CD4-positive, alpha-beta T cell treated with Interleukin-2 at 100 ng/mL for 4 hours (primary cell): Measurements from ENCODE around the gene PDZRN4.

ENCODE experiments used
- DNase-seq: peaks from one replicate; pipeline ENCODE4 v3.0.0-alpha.2; 2020; ENCODE audit warnings: low spot score

The PDZRN4 gene

DNA sequence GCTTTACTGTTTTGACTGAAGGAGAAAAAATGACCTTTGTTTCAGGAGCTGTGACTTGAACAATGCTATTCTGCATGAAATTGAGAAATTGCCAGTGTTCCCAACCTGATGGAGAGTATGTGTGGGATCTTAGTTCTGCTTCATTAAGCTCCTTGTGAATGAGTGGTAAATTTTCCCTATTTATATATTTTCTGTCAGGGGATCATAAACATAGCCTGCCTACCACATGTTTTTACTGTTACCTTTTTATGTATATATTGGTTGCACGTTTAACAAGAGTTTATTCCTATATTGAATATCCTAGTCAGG is 271.7 kb downstream of the PDZRN4 start:
- DNase-seq = no peak

DNA sequence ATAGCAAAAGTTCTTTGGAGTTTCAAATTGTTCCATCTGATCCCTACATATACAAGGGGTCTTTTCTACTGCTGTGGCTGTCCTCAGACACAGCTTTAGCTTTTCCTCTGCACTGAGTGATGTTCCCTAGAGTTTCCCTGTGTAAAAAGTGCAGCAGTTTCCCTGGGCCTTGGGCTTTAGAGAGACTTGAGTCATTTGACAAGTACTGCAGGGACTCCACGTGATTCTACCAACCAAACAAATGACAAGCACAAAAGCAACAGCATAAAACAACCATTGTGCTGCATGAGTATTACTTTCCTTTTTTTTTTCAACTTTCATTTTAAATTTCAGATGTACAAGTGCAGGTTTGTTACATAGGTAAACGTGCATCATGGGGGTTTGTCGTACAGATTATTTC is 272.8 kb downstream of the PDZRN4 start:
- DNase-seq = no peak

DNA sequence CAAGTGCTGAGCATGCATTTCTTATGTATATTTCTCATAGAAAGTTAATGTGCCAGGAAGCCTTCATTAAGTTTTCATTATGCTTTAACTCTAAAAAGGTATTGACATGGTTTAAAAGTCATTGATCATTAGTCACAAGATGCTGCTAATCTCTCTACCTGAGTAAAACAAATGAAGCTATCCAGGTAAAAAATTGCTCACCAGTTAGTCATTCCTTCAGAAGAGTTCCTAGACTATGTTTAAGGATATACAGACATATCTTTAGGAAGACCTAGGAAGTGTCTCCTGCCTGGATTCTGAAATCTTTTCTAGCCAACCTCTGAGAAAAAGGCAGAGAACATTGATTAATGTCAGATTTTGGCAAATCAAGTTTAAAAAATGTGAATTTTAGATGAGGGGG is 274.2 kb downstream of the PDZRN4 start:
- DNase-seq = no peak

DNA sequence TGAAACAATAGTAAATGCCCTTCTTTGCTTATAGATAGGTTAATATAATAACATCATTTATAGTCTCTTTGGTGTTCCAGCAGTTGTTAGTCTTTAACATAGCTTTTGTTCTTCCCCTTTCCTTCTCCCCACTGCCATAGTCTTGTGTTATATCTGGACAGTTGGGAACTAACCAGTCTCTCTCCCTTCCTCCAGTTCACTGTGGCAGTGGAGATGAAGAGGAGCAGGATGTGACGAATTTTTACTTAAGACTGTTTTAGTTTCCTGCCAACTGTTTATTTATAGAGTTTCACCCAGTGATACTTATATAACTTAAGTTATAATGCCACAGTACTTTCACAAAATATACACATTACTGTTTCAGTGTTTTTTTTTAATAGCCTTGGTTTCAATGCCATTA is 277.4 kb downstream of the PDZRN4 start:
- DNase-seq = no peak

DNA sequence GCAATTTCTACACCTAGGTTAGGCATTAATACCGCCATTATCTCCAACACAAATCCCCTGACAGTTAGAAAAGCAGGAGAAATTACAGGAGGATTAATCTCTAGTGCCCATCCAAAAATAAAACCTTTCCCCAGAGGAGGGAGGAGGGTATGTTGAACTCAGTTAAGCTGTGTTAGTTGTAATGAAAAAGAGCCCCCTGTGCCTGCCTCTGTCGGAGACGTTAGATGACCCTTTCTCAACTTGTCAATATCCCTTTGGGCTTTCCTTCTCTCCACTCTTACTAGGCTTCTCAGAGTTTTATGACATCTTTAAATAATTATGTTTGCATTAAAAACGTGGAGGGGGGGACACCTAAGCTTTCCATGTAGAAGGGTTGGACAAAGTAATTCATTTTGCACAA is 278.2 kb downstream of the PDZRN4 start:
- DNase-seq = no peak

DNA sequence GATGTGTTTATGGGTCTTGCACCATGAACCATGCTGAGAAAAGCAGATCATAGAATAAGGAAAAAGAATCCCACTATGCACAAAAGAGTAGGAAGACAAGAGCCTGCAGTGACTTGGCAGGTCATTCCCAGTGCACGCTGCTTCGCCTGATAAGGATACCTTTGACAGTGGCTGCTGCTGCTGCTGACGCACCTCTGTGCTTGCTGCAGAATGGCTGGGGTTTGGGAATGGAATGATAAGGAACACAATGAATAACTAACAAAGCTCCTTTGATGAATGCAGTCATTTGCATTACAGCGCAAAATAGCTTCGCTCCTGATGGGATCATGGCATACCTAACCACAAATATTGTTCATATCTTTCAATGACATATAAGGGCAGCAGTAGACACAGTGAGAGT is 278.7 kb downstream of the PDZRN4 start:
- DNase-seq = no peak

DNA sequence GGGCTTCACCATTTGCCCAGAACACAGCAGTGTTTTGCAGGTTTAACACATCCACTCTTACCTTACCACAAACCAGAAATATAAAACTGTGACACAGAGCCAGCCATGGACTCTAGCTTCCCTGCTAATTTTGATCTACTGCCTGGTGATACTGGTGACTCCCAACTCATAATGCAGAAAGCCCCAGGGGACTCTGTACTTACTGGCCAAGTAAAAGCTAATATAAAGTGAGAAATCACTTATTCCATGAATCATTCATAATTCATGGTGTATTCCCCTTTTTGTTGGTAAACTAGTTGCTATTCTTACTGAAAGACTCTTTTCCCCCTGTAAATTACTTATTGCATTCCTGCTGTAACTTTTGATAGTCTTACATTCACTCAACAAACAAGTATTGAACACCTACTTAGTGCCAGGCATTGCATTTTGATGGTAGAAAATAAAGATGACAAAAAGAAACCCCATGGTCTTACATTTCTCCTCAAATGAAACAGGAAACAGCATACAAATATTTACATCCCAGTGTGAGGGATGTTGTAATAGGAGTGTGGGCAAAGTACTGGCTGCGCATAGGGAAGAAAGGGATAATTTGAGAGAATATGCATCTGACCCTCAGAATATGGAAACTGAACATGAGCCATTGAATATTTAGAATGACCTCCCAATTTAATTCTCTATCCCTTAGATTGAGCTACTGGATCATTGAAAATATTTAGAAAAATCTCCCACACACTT is 279.6 kb downstream of the PDZRN4 start:
- no peak for DNase-seq

DNA sequence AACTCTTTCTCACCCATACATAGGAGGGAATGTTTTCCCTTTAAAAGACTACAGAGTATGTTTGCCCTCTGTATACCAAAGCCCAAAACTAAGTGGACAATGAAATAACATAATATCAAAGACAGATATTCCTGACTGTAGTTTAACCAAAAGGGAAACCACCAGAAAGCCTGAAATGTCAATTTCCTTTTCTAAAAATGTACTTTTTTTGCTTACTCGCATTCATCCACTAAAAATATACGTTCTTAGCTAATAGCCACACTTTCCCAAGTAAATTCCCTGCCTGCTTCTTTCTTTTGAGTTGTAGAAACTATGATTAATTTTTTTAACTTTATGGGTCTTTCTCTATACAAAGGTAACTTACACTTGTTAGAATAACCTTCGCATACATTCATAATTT is 280.2 kb downstream of the PDZRN4 start:
- DNase-seq = no peak

DNA sequence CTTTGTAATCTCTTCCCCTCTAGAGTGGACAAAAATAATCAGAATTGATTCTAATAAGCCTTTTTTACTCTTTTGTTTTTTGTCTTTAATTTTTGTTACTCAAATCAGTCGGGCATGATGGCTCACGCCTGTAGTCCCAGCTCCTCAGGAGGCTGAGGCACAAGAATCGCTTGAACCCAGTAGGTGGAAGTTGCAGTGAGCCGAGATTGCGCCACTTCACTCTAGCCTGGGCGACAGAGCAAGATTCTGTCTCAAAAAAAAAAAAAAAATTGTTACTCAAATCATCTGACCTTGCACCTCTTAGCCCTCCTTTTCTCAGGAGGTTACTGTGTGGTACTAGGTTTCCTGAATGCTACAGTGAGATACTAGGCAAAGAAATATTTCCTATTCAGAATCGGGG is 280.6 kb downstream of the PDZRN4 start:
- DNase-seq = no peak

DNA sequence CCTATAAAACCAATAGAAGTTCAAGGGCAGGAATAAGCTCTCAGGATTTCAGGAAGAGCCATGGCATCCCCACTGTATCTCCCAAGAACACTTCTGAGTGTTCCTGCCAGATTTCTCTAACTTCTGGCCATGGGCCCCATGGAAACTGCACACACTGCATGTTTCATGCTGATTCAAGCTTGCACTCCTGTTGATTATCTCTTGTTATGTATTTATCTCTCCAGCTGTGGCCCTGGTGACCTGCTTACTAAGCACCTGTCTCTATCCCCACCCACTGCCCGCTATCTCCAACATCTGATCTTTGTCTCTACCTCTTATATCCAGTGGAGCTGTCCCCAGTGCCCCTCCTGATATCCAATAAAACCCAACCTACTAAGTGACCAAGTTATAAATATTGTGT is 285.3 kb downstream of the PDZRN4 start:
- no peak for DNase-seq

DNA sequence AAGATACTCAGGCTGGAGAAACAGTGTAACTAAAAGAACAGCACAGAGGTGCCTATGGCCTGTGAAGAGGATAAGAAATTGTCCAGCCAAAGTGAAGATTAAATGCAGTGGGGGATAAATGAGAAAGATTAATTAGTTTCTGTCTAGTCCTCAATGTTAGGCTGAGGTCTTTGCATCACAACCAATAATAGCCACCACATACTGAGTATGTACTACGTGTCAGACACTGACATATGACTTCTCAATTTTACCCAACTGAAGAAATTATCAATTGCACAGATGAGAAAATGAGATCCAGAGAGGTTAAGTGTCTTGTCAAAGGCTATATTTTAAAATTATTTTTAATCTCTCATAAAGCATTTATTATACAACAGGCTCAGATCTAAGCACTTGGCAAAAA is 285.9 kb downstream of the PDZRN4 start:
- no peak for DNase-seq

DNA sequence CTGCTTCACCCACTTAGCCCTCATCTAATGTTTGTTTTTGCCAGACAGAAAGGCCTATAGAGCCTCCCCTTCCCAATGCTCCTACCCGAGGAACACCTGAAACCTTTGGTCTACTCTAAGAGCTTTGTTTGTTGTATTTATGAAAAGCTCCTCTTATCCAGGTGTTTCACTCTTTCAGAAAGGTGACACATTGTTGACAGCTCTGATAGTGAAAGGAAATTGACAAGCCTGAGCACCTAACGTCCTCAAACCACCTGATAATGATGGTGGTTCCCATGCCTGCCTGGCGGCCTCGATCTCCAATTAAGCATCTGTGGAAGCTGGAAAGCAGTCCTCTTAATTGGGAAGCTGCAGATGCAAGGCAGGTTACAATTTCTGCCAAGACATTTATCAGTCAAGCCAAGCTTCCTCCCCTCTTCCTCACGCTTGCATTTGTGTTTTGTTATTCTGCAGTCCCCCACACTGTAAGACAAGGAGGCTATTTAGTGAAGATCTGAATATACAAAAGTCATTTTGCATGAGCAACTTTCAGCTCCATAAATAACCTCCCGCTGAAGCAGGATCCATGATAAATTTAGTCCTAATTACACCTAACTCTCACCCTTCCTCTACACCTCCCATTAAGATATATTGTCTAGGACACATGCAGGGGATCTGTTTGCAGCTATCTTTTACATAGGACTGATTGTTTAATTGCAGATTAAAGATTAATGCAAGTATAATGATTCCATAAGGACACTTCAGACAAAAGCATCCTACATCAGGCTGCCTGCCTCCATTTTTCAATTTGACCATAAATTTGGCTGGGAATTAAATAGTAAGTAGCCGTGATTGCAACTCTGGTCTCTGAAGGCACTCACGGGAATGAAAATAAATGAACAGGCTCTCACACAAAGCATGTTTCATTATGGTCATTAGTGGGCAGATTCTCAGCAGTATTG is 288.6 kb downstream of the PDZRN4 start:
- DNase-seq = no peak

DNA sequence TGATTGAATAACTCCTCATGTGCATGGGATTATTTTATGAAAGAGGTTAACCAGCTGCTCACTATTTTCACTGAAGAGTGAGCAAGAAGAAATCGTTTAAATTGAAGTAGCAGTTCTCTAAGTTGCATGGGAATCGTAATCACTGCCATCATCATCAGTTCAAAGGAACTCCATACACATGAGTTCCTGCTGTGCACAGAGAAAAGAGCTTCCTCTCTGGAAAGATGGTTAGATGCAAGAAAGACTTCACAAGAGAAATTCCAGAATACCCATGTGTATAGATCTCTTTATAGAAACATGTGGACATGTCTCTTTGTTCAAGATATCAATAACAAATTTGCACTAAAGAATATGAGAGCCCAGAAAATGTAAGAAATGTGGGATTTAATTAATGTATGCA is 291.3 kb downstream of the PDZRN4 start:
- DNase-seq = no peak

DNA sequence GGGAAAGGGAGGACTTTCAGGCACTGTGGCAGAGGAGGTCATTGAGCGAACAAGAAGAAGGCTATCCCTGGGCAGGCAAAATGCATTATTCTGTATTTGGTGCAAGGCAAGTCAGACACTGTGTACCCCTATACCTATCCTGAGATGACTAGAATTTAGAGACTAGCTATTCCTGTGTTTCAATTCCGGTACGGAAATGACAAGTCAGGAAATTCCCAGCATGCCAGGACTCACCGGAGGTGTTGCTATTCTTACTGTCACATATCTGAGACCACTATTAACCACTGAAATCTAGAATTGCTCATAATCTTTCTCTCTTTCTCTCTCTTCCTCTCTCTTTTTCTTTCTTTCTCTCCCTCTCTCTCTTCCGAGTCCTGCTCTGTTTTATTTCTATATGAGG is 297.1 kb downstream of the PDZRN4 start:
- DNase-seq = no peak

DNA sequence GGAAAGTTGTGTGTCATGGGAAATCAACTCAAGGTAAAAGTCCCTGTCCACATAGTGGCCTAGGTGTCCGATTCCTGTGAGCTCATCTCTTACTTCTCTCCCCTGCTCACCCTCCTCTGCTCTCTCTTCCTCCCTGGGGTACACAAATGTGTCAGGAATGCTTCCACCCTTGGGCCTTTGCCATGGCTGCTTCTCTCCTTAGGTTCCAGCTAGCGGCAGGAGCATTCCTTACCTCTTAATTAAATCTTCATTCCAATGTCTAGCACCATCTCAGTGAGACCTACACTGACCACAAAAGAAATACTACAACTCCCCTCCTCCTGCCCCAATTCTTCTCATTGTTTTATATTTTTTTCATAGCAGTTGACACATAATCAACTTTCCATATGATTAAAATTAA is 298.6 kb downstream of the PDZRN4 start:
- no peak for DNase-seq

DNA sequence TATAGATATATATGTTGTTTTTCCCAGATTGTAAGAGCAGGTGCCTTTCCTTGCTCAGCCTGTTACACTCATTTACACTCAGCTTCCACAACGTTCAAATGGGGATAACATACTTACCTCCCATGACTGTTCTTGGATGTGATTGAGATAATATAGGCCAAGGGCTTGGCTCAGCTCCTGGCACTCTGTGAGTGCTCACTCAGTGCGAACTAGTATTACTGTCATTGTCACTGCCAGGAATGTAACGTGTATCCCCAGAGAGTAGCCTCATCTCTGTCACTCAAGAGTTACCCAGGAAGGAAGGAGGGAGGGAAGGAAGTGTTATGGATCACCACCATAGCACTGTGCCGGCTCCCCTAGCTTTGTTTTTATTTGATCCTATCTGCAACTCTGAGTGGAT is 307.9 kb downstream of the PDZRN4 start:
- no peak for DNase-seq

DNA sequence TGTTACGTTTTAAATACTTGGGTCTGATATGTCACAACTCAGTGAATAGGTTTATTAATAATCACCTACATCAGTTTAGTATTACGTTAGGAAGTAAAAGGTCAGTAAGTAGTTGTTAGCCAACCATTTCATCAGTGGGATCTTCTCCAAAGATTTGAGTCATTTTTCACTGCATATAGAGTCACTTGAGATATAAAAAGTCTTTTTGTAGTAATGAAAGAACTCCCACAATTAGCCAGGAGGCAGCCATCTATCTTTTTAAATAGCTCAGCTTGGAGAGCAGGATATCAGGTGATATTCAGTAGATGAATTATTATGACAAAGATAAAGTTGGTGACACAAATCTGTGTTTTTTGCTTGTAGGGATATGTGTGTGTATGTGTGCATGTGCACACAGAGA is 309.3 kb downstream of the PDZRN4 start:
- DNase-seq = no peak

DNA sequence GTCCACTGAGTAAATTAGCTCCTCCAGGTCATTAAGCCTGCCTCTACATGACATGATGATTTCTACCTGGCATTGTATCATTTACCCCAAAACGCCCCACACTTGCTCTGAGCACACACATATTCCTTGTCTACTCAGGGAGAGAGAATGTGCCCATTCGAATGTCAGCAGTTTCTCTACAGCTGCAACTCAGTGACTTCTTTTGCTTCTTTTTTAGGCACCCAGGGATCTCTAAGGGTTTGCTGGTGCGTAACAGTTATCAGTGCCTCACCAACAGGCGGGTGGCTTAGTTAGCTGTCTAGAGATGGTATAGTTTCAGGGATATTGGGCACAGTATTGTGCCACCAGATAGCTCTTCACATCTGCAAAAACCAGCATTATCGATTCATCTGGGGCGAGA is 316.9 kb downstream of the PDZRN4 start:
- DNase-seq = no peak

DNA sequence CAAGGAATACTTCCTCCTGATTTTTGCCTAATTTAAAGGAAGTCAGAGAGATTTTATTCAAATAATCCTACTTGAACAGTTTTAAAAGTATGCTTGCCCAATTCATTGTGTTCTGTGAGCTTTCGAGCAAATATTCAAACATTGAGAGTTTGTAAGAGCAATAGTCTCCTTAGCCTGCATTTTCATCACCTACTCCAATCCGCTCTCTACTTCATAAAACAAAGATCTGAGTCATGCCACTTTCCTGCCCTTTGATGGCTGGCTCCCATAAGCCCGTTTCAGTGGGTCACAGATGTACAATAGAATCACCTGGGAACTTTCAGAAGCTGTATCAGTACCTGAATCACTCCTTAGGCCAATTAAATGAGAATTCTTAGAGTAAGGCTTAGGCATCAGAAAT is 319.2 kb downstream of the PDZRN4 start:
- no peak for DNase-seq

DNA sequence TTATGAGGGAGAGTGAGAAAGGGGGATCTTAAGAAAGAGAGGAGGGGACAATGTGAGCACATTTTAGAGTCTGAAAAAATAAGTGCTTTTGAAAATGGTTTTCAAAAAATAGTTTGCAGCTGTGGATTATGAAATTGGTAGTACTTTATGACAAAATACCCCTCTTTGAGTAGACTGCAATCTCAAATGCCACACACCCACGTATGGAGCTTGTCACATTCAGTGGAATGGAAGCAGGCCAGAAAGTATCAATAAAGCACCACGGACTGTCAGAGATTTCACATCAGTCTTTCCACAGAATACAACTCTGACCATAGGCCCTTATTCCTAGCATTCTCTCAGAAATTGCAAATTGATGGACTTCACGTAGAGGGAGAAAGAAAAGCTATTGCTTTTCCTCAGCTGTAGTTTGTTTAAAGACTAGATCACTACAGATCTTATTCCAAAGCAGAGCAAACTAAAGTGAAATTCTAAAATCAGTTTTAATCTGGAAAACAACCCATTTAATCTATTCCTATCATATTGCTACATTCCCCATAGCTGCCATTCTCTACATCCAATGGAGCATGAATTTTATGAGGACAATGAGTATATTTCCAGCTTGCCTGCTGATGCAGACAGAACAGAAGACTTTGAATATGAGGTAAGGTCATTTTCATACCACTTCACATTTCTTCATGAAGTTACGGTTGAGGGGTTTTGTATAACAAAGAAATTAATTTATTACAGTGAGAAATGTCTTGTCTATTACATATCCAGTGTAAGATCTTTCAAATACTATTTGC is 321.3 kb downstream of the PDZRN4 start:
- DNase-seq = no peak

DNA sequence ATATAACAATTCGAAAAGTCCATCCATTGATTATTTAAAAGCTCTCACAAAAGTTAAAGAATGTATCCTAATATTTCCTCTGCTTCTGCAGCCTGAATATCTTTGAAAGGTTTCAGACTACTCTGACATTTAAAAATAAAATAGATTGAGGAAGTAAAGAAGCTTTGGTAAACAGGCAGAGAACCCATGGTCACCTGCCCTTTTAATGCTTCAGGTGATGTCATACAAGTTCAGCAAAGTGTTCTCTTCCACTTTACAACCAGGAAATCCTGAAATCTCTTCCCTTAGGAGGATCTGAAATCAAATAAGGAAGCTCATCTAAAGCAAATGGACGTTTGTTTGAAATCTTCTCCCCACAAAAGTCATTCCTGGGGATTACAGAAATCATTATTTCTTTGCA is 322.4 kb downstream of the PDZRN4 start:
- no peak for DNase-seq

DNA sequence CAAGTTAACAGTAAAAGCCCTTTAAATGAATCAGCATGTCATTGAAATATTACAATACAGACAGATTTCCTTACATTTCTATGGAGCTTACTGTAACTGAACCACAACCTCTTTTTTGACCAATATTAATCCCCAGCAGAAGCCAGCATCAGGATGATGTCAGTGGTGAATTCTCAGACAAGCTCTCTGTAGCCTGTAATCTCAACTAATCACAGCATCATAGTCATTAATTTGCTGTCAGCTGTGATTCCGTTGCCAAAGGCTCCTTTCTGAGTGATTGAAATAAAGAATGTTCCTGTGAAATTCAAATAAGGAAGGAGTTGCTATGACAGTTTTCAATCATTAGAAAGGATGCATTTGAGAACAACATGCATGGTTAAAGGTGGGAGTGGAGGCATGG is 323.1 kb downstream of the PDZRN4 start:
- no peak for DNase-seq

DNA sequence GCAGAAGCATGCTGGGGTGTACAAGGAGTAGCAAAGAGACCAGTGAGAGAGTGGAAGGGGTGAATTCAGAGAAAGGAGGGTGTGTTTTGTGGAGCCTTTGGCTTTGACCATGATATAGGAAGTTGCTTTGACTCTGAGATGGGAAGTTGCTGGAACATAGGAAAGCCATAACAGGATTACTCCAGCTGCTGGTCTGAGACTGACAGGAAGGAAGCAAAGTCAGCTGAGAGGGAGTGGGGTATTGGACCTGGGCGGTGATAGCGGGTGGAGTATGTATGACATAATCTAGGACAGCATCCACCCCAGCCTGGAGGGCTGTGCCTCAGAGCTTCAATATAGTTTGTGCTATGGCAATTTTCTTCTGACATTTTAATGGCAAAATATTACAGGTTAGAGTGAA is 324.4 kb downstream of the PDZRN4 start:
- no peak for DNase-seq
